KMS-11 (cell line): ENCODE measurements around the gene PRM1.
A peak's percentile ranks its signal among the peaks of the same experiment; 100 is the strongest.
"Not testable (repeated sequence)": the region's sequence is repeated elsewhere in the genome, so short reads cannot be mapped to it uniquely, and the experiment has no call there.

Experiments
- H2AFZ ChIP-seq: fragments of 200-600 bp; sonication (generic); 2 replicates; pipeline ENCODE4 v1.6.1; 2016; ENCODE audit warnings: antibody characterized with exemption, mixed run types, low read depth
- H3K27ac ChIP-seq: fragments of 200-600 bp; sonication (generic); 2 replicates; pipeline ENCODE4 v1.6.1; 2016; ENCODE audit warnings: mild to moderate bottlenecking, mixed run types
- H3K27me3 ChIP-seq: fragments of 200-600 bp; sonication (generic); 2 replicates; pipeline ENCODE4 v1.6.1; 2017; ENCODE audit warnings: mild to moderate bottlenecking, low read depth, mixed run types, moderate library complexity; ENCODE audit not compliant: insufficient read depth
- H3K36me3 ChIP-seq: fragments of 200-600 bp; sonication (generic); 2 replicates; pipeline ENCODE4 v1.6.1; 2017; ENCODE audit warnings: mild to moderate bottlenecking, mixed run types; ENCODE audit not compliant: insufficient read depth
- H3K4me1 ChIP-seq: fragments of 200-600 bp; sonication (generic); 2 replicates; pipeline ENCODE4 v1.6.1; 2016; ENCODE audit warnings: mild to moderate bottlenecking, low read depth, mixed run types; ENCODE audit not compliant: poor library complexity, severe bottlenecking
- H3K4me2 ChIP-seq: fragments of 200-600 bp; sonication (generic); 2 replicates; pipeline ENCODE4 v1.7.0; 2016; ENCODE audit warnings: mild to moderate bottlenecking, mixed run types
- H3K4me3 ChIP-seq: fragments of 200-600 bp; sonication (generic); IDR thresholded peaks from 2 replicates; pipeline ENCODE4 v1.6.1; 2017; ENCODE audit warnings: low read depth, low read length, mixed read lengths; ENCODE audit not compliant: insufficient read depth
- H3K79me2 ChIP-seq: fragments of 200-600 bp; sonication (generic); 2 replicates; pipeline ENCODE4 v1.6.1; 2016; ENCODE audit warnings: low read depth, mixed run types; ENCODE audit not compliant: insufficient read depth
- H3K9ac ChIP-seq: fragments of 200-600 bp; sonication (generic); 2 replicates; pipeline ENCODE4 v1.6.1; 2016; ENCODE audit warnings: mild to moderate bottlenecking, mixed run types
- H4K20me1 ChIP-seq: fragments of 200-600 bp; sonication (generic); 2 replicates; pipeline ENCODE4 v1.6.1; 2016; ENCODE audit warnings: mild to moderate bottlenecking, mixed run types; ENCODE audit not compliant: insufficient read depth
- TF ChIP-seq, protein P1 (sequence below): fragments of 200-600 bp; sonication (generic); conservative IDR thresholded peaks from 2 replicates; pipeline ENCODE4 v1.6.1; 2017; ENCODE audit warnings: low read depth, mild to moderate bottlenecking, antibody characterized with exemption, low read length, moderate library complexity, mixed read lengths

Gene PRM1

DNA sequence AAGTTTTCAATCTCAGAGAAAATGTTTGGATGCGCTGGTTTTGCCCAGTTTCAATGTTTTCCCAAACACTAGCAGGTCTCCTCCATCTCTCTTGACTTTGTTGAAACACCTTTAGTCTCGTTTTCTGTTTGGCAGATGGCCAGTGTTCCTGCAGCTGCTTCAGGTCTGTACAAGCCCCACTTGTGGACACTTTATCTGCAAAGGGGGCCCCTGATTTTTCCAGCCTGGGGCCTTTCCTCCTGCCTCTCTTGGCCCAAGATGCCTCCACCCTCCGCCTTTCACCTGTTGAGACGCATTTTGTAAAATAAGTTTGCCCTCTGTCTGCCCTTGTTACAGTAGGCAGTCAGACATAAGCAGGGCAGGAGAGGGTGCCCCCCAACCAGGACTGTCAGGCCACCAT lies 21.8 kb upstream of the PRM1 start:
- H3K4me3 ChIP-seq: no peak overlapping the region
- no peak overlapping the region for H3K9ac ChIP-seq
- peaks cover 12% of the 10 kb centered on the region; the same call in 1 of the 2 replicates for H3K27me3 ChIP-seq
- H3K27ac ChIP-seq: no peak overlapping the region
- no peaks in the 10 kb centered on the region for H4K20me1 ChIP-seq
- H3K4me2 ChIP-seq: peak overlapping the region; percentile 29; the same call in 1 of the 2 replicates
- TF ChIP-seq, protein P1, sequence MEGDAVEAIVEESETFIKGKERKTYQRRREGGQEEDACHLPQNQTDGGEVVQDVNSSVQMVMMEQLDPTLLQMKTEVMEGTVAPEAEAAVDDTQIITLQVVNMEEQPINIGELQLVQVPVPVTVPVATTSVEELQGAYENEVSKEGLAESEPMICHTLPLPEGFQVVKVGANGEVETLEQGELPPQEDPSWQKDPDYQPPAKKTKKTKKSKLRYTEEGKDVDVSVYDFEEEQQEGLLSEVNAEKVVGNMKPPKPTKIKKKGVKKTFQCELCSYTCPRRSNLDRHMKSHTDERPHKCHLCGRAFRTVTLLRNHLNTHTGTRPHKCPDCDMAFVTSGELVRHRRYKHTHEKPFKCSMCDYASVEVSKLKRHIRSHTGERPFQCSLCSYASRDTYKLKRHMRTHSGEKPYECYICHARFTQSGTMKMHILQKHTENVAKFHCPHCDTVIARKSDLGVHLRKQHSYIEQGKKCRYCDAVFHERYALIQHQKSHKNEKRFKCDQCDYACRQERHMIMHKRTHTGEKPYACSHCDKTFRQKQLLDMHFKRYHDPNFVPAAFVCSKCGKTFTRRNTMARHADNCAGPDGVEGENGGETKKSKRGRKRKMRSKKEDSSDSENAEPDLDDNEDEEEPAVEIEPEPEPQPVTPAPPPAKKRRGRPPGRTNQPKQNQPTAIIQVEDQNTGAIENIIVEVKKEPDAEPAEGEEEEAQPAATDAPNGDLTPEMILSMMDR: no peak
- H3K36me3 ChIP-seq: no peaks in the 10 kb centered on the region
- H2AFZ ChIP-seq: no peak overlapping the region
- H3K4me1 ChIP-seq: peaks cover 45% of the 10 kb centered on the region
- no peaks in the 10 kb centered on the region for H3K79me2 ChIP-seq

DNA sequence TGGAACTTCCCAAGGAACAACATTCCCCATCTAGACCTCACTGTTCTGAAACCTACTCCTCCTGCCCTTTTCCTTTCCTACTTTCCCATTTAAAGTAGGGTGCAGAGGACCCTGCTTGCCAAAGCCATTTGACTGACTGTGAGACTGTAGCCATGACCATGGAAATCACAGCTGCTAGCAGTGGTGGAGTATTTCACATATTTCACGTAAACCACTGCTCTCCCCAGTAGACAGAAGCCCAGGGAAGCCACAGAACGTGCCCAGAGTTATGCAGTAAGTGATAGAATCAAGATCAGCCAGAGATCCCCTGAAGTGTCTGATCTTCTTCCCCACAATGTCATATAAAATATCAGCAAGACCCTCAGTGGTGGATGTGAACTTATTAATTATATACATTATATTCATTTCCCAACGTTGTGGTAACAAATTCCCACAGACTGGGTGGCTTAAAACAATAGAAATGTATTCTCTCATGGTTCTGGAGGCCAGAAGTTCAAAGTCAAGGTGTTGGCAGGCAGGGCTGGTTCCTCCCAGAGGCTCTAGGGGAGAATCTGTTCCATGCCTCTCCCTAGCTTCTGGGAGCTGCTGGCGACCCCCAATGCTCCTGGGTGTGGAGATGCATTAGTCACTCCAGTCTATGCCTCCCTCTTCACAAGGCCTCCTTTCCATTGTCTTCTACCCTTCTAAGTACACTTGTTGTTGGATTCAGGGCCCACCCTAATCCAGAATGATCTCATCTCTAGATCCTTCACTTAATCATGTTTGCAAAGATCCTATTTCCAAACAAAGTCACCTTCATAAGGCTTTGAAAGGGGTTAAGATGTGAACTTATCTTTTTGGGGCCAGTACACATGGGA lies 20.7 kb upstream of the PRM1 start:
- TF ChIP-seq, protein P1: no peak
- no peak overlapping the region; the same call in 1 of the 2 replicates for H3K4me2 ChIP-seq
- no peak overlapping the region for H3K4me3 ChIP-seq
- no peak overlapping the region for H2AFZ ChIP-seq
- no peaks in the 10 kb centered on the region for H3K36me3 ChIP-seq
- H3K79me2 ChIP-seq: no peaks in the 10 kb centered on the region
- peaks cover 16% of the 10 kb centered on the region; the same call in 1 of the 2 replicates for H3K27me3 ChIP-seq
- H4K20me1 ChIP-seq: no peaks in the 10 kb centered on the region
- H3K27ac ChIP-seq: no peak overlapping the region
- H3K9ac ChIP-seq: no peak overlapping the region
- peaks cover 45% of the 10 kb centered on the region for H3K4me1 ChIP-seq

DNA sequence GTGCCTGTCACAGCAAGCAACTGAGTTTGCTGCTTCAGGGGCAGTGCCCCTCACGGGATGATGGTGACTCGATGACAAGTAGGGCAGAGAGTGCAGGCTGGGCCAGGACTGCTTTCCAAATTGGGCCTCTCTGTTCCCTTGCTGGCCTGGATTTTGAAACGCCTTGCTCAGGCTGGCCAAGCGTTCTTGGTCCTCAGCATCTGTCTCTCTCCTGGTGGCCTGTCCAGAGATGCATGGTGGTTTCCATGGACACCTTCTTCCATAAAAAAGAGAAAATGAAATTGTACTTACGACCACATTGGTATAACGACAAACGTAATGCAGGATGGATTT lies 19.4 kb upstream of the PRM1 start:
- Histone ChIP-seq H3K4me2 (no peak overlapping the region), H3K9ac (no peak overlapping the region), H3K27me3 (peaks cover 29% of the 10 kb centered on the region), H3K79me2 (no peaks in the 10 kb centered on the region), H4K20me1 (no peaks in the 10 kb centered on the region), H3K27ac (no peak overlapping the region), H2AFZ (no peak overlapping the region), H3K36me3 (no peaks in the 10 kb centered on the region), H3K4me3 (no peak overlapping the region), H3K4me1 (peaks cover 51% of the 10 kb centered on the region)
- TF ChIP-seq, protein P1: no peak

DNA sequence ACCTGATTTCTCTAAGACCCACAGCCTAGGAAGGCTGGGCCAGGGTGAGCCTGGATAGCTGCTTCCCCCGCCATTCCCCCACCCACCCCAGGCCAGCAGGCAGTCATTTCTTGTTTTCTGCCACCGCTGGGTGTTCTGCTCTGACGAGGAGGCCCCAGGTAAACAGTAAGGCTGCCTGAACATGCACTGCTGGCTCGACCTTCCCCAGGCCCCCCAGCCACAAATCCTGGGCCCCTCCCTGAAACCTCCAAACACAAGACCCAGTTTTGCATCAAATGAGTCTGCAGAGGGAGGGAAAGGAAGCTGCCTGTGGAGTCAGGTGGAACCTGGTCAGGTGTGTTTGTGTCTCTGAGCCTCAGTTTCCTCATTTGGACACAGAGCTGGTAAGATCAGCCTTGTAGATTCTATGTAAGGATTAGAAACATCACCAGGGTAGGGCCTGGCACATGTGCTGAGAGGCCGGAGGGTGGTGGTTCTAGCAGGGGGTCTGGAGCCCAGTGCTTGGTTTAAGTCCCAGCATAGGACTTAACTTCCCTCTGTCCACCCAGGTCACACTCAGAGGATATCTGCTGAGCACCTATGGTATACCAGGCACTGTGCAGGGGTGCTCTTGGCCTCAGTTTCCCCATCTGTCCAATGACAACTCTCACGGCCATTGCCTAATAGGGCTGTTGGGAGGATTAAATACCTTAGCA lies 18.9 kb upstream of the PRM1 start:
- Histone ChIP-seq H3K36me3 (no peaks in the 10 kb centered on the region), H3K27me3 (peaks cover 35% of the 10 kb centered on the region), H3K4me1 (peaks cover 51% of the 10 kb centered on the region), H4K20me1 (no peaks in the 10 kb centered on the region), H3K4me3 (no peak overlapping the region), H3K4me2 (no peak overlapping the region), H3K9ac (no peak overlapping the region), H2AFZ (no peak overlapping the region), H3K79me2 (no peaks in the 10 kb centered on the region), H3K27ac (no peak overlapping the region)
- TF ChIP-seq, protein P1: no peak

DNA sequence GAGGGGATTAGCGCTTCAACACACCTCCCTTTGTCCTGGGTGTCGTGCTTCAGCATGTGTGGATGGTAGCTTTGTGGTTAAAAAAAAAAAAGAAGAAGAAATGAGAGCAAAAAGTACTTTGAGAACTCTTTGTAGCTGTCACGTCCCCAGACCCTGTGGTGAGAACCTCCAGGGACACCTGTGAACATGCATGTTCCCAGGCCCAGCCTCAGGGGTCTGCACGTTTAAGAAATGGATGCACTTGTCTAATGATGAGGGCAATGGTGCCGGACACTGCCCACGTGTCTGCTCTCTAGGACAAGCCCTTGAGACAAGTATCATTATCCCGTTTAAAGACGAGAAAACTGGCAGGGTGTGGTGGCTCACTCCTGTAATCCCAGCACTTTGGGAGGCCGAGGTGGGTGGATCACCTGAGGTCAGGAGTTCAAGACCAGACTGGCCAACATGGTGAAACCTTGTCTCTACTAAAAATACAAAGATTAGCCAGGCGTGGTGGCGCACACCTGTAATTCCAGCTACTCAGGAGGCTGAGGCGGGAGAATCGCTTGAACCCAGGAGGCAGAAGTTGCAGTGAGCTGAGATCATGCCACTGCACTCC lies 17.9 kb upstream of the PRM1 start:
- not testable (repeated sequence) for H3K4me2 ChIP-seq, H2AFZ ChIP-seq, H3K9ac ChIP-seq, H4K20me1 ChIP-seq, H3K36me3 ChIP-seq, H3K4me3 ChIP-seq, H3K79me2 ChIP-seq, H3K27ac ChIP-seq
- peaks cover 42% of the 10 kb centered on the region for H3K27me3 ChIP-seq
- H3K4me1 ChIP-seq: peaks cover 51% of the 10 kb centered on the region
